ENCODE results near the gene ALKBH2. TPM values are rescaled to one million over a fixed set of nuclear protein-coding genes. Genes with fewer than 3 reads are reported as not detected.

The ALKBH2 gene
- total and polyA plus RNA-seq, 2 experiments from 2014 or later, result 16.4 to 35.9 TPM

GRCh38 chr12:109087250-109087649, 6.0 kb downstream of the ALKBH2 start:
- no peaks in the 10 kb centered on the region for H3K9me2 ChIP-seq (ENCODE audit: insufficient read depth)
- no peaks in the 10 kb centered on the region for H4K20me1 ChIP-seq (replicated peaks; ENCODE audit: insufficient read depth)
- H3K4me3 ChIP-seq, result no peak overlapping the region
- ATAC-seq (no peak), DNase-seq (ENCODE audit: low spot score) (no peak)
- Mint-ChIP-seq H3K27me3 (ENCODE audit: insufficient read depth, low read depth, poor library complexity) (peaks cover under 1% of the 10 kb centered on the region), H3K27ac (no peak overlapping the region), H3K36me3 (ENCODE audit: low read depth) (peaks cover 38% of the 10 kb centered on the region), H3K9me3 (no peaks in the 10 kb centered on the region), H3K4me1 (peaks cover 5% of the 10 kb centered on the region; the same call in 2 of the 3 replicates), H3K4me3 (no peak overlapping the region)
- no peak overlapping the region for H2AFZ ChIP-seq
- 0 out of 2 replicates have a peak, but pooled peaks cover 8% of the 10 kb centered on the region for H3K36me3 ChIP-seq (ENCODE audit: insufficient read depth)
- H3K27me3 ChIP-seq (ENCODE audit: insufficient read depth), result no peaks in the 10 kb centered on the region
- 0 out of 2 replicates have a peak, but pooled peaks cover 2% of the 10 kb centered on the region for H3K79me2 ChIP-seq (replicated peaks; ENCODE audit: insufficient read depth)
- TF ChIP-seq STAT1 (IDR thresholded peaks at IDR 0.05; ENCODE audit: unreplicated experiment) (no peak), CTCF (conservative IDR thresholded peaks at IDR 0.05; ENCODE audit: low read depth in 2 of 2) (no peak), ZNF331 (CRISPR knock-in tag; IDR thresholded peaks at IDR 0.05; ENCODE audit: low read depth) (no peak), NANOG (IDR thresholded peaks at IDR 0.05; ENCODE audit: borderline replicate concordance) (no peak), ZNF462 (CRISPR knock-in tag; IDR thresholded peaks at IDR 0.05) (no peak), ETS1 (IDR thresholded peaks at IDR 0.05) (no peak), REST (IDR thresholded peaks at IDR 0.05; ENCODE audit: unreplicated experiment) (no peak), ZNF114 (CRISPR knock-in tag; IDR thresholded peaks at IDR 0.05) (no peak), CREB1 (CRISPR knock-in tag; IDR thresholded peaks at IDR 0.05; ENCODE audit: low read depth) (no peak), POLR2AphosphoS5 (IDR thresholded peaks at IDR 0.05; ENCODE audit: low read depth) (no peak), JUNB (IDR thresholded peaks at IDR 0.05; ENCODE audit: unreplicated experiment) (no peak), EZH2 (IDR thresholded peaks at IDR 0.05; ENCODE audit: low read depth, unreplicated experiment) (no peak), EZH2phosphoT487 (IDR thresholded peaks at IDR 0.05; ENCODE audit: unreplicated experiment) (no peak)
- no peaks in the 10 kb centered on the region for H3F3A ChIP-seq (replicated peaks; ENCODE audit: low read depth)
- no peak overlapping the region for H3K4me2 ChIP-seq
- H3K4me1 ChIP-seq (ENCODE audit: insufficient read depth), result no peaks in the 10 kb centered on the region
- H3K27ac ChIP-seq (ENCODE audit: low read depth), result no peak overlapping the region
